GM20000 (cell line): ENCODE data around the gene EIF3L.

ENCODE experiments used
- DNase-seq: peaks from one replicate; pipeline ENCODE4 v3.0.0; 2012; ENCODE audit warnings: low spot score
- TF ChIP-seq, protein P1 (sequence below): IDR thresholded peaks from 2 replicates; pipeline ENCODE4 v1.5.1; 2012; ENCODE audit warnings: mild to moderate bottlenecking, control low read depth; ENCODE audit errors: extremely low read depth, missing control alignments

EIF3L gene

GRCh38 chr22:37898441-37899181 is 49.4 kb downstream of the EIF3L start:
- no peak for DNase-seq
- TF ChIP-seq, protein P1, sequence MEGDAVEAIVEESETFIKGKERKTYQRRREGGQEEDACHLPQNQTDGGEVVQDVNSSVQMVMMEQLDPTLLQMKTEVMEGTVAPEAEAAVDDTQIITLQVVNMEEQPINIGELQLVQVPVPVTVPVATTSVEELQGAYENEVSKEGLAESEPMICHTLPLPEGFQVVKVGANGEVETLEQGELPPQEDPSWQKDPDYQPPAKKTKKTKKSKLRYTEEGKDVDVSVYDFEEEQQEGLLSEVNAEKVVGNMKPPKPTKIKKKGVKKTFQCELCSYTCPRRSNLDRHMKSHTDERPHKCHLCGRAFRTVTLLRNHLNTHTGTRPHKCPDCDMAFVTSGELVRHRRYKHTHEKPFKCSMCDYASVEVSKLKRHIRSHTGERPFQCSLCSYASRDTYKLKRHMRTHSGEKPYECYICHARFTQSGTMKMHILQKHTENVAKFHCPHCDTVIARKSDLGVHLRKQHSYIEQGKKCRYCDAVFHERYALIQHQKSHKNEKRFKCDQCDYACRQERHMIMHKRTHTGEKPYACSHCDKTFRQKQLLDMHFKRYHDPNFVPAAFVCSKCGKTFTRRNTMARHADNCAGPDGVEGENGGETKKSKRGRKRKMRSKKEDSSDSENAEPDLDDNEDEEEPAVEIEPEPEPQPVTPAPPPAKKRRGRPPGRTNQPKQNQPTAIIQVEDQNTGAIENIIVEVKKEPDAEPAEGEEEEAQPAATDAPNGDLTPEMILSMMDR = no peak

DNA sequence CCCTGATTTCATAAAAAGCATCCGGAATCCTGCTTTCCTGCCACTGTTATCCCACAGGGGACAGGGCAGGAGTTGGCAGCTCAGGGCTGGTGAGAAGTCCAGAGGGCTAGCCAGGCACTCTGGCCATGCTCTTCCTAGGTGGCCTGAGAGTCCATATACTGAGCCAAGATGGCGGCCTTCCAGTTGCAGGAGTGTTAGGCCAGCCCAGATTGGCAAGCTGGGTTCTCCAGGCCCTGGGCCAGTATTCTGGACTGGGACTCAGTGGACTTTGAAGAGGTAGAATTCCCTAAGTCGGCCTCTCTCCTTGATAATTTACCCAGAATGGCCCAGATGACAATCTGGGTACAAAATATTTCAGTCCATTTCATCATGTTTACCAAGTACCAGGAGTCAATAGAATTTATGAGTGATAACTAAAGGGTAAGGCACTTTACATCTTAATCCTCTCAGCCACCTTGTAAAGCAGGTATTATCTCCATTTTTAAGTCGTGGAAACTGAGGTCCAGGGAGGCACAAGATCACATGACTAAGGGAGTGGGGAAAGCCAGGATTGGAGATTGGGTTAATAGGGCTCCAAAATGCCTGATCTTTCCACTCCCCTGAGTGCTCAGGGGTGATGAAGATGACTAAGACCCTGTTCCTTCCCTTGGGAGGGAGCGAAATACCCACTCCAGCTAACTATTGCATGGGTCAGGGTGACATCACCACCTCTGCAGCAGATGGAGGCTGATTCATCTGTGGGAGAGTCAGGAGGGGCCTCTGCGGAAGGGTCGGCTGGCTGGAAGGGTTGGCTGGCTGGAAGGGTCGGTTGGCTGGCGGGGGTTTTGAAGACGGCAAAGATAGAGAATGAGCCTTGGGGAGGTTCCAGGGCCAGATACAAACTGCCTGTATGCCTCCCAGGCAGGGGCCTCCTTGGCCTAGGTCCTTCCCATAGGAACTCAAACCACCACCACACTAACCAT is 55.6 kb downstream of the EIF3L start:
- no peak for DNase-seq

GRCh38 chr22:37905534-37906363 is 56.5 kb downstream of the EIF3L start, which contains the start of gene MICALL1:
MICALL1 (plus strand) TSS chr22:37906297; CDS start chr22:37906423, 126 bp downstream.
- peak; percentile 99 for DNase-seq
- TF ChIP-seq, protein P1 = peak; percentile 68

More for the DNA sequence above, 55.6 kb downstream of the EIF3L start:
- TF ChIP-seq, protein P1 = no peak

DNA sequence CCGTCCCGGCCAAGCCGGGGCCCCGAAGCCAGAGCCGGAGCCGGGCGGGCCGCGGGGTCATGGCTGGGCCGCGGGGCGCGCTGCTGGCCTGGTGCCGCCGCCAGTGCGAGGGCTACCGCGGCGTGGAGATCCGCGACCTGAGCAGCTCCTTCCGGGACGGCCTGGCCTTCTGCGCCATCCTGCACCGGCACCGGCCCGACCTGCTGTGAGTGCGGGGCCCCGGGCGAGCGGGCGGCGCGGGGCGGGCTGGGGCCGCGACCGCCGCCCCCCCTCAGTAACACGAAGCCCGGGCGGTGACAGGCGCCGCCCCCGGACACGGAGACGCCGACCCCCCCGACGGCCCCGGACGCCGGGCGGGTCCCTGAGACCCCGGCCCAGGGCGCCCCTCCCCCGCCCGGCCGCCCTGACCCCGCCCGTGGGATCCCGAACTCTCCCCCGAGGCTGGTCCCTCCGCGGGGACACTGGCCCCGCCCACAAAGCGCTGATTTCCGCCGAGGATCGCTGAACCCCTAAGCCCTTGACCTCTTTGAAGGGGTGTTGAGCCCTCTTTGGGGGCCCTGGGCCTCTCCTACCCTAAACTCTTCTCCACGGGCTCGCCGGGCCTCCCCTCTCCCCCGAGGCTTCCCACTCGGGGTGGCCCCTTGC is 57.3 kb downstream of the EIF3L start:
- TF ChIP-seq, protein P1 = no peak
- DNase-seq = peak; percentile 79

- DNase-seq = no peak
Measured at GRCh38 chr22:37907036-37907954, 58.1 kb downstream of the EIF3L start.

More at GRCh38 chr22:37907036-37907954, 58.1 kb downstream of the EIF3L start:
- TF ChIP-seq, protein P1 = no peak
